Smooth muscle cell of the coronary artery (primary cell): ENCODE data around the gene STK24. TPM values are rescaled to one million over a fixed set of nuclear protein-coding genes. Genes with fewer than 3 reads are reported as not detected.

Experiments
- total RNA-seq: library from RNA; depleted of rRNA; stranded (reverse); fragments of >200 nt; gene quantifications from 2 replicates; pipeline ENCODE4 v1.2.3, GENCODE V29; 2014; ENCODE audit warnings: low replicate concordance

Gene STK24
- 11.7 and 31.9 TPM in 2 replicates for total RNA-seq

GRCh38 chr13:98576963-98577835, at the start of gene STK24:
Gene STK24, minus strand, starts transcription at chr13:98577107. Its CDS starts 321 bp downstream, at chr13:98576786.

Other genes with a start within 250 kb of the STK24 start
- gene SLC15A1, start 175.6 kb upstream of the STK24 start, total RNA-seq: not detected in 2 replicates